HepG2 (cell line): Measurements from ENCODE around the gene KIF24. TPM values are rescaled to one million over a fixed set of nuclear protein-coding genes. Genes with fewer than 3 reads are reported as not detected.

ENCODE experiments used
- ATAD3A ChIP-seq: sonication (generic); formaldehyde crosslinking; IDR thresholded peaks from 2 replicates; pipeline ENCODE4 v1.4.0; 2020; ENCODE audit warnings: missing genetic modification reagents
- DMTF1 ChIP-seq: sonication (generic); formaldehyde crosslinking; IDR thresholded peaks from 2 replicates; pipeline ENCODE4 v1.4.0; 2020; ENCODE audit warnings: mild to moderate bottlenecking, missing genetic modification reagents
- GFI1 ChIP-seq: sonication (generic); formaldehyde crosslinking; IDR thresholded peaks from 2 replicates; pipeline ENCODE4 v1.5.0; 2020; ENCODE audit warnings: missing genetic modification reagents, mild to moderate bottlenecking, borderline replicate concordance
- HOMEZ ChIP-seq: IDR thresholded peaks from 2 replicates; pipeline ENCODE4 v1.6.1; 2016; ENCODE audit warnings: low read depth
- HOXA5 ChIP-seq: sonication (generic); formaldehyde crosslinking; IDR thresholded peaks from 2 replicates; pipeline ENCODE4 v1.4.0; 2020; ENCODE audit warnings: missing genetic modification reagents
- MTERF4 ChIP-seq: sonication (generic); formaldehyde crosslinking; IDR thresholded peaks from 2 replicates; pipeline ENCODE4 v1.8.0; 2023; ENCODE audit warnings: mild to moderate bottlenecking, missing genetic modification reagents
- MTF1 ChIP-seq: sonication (generic); formaldehyde crosslinking; IDR thresholded peaks from 2 replicates; pipeline ENCODE4 v1.5.0; 2020; ENCODE audit warnings: missing genetic modification reagents
- NFIC ChIP-seq: IDR thresholded peaks from 2 replicates; pipeline ENCODE4 v1.6.1; 2012; ENCODE audit warnings: mild to moderate bottlenecking, low read length, inconsistent platforms
- RFXANK ChIP-seq: IDR thresholded peaks from 2 replicates; pipeline ENCODE4 v1.6.1; 2016
- SOX13 ChIP-seq, 3 experiments: fragments of 450-650 bp in 1 of 3; sonication (generic) in 1 of 3; formaldehyde crosslinking in 1 of 3; IDR thresholded peaks in 2 of 3; conservative IDR thresholded peaks in 1 of 3; 2 replicates each; pipeline versions ENCODE4 v1.5.0 to v1.6.1; 2016 to 2020; ENCODE audit warnings: antibody characterized with exemption in 1 of 3, mild to moderate bottlenecking in 1 of 3, missing compliant biosample characterization in 1 of 3, missing genetic modification reagents in 1 of 3, moderate library complexity in 1 of 3
- TMF1 ChIP-seq: sonication (generic); formaldehyde crosslinking; IDR thresholded peaks from 2 replicates; pipeline ENCODE4 v1.8.1; 2022; ENCODE audit warnings: low read depth, missing genetic modification reagents
- ZBTB43 ChIP-seq: sonication (generic); formaldehyde crosslinking; conservative IDR thresholded peaks from 2 replicates; pipeline ENCODE4 v1.4.0; 2020; ENCODE audit warnings: missing genetic modification reagents
- ZFP41 ChIP-seq: sonication (generic); formaldehyde crosslinking; IDR thresholded peaks from 2 replicates; pipeline ENCODE4 v1.4.0; 2020; ENCODE audit warnings: mild to moderate bottlenecking, missing genetic modification reagents, borderline replicate concordance
- ZMAT3 ChIP-seq: sonication (generic); formaldehyde crosslinking; conservative IDR thresholded peaks from 2 replicates; pipeline ENCODE4 v1.7.0; 2021; ENCODE audit warnings: missing genetic modification reagents
- ZNF143 ChIP-seq: sonication (generic); formaldehyde crosslinking; IDR thresholded peaks from 2 replicates; pipeline ENCODE4 v1.4.0; 2020; ENCODE audit warnings: missing genetic modification reagents
- ZNF30 ChIP-seq: sonication (generic); formaldehyde crosslinking; IDR thresholded peaks from 2 replicates; pipeline ENCODE4 v1.5.0; 2020; ENCODE audit warnings: mild to moderate bottlenecking, missing genetic modification reagents
- ZNF362 ChIP-seq: sonication (generic); formaldehyde crosslinking; IDR thresholded peaks from 2 replicates; pipeline ENCODE4 v1.4.0; 2020; ENCODE audit warnings: missing genetic modification reagents, mild to moderate bottlenecking, borderline replicate concordance
- ZNF484 ChIP-seq: sonication (generic); formaldehyde crosslinking; IDR thresholded peaks from 2 replicates; pipeline ENCODE4 v1.5.1; 2020; ENCODE audit warnings: mild to moderate bottlenecking, low read depth, missing genetic modification reagents, borderline replicate concordance
- ZNF576 ChIP-seq: sonication (generic); formaldehyde crosslinking; IDR thresholded peaks from 2 replicates; pipeline ENCODE4 v1.4.0; 2020; ENCODE audit warnings: mild to moderate bottlenecking, missing genetic modification reagents
- ZNF644 ChIP-seq: IDR thresholded peaks from 2 replicates; pipeline ENCODE4 v1.6.1; 2016; ENCODE audit warnings: low read depth
- ZNF691 ChIP-seq: sonication (generic); formaldehyde crosslinking; IDR thresholded peaks from 2 replicates; pipeline ENCODE4 v1.4.0; 2020; ENCODE audit warnings: missing genetic modification reagents, low read depth, mild to moderate bottlenecking, borderline replicate concordance
- polyA plus RNA-seq, 8 experiments: library from polyadenylated mRNA; depleted of rRNA in 3 of 8; stranded (reverse) in 7 of 8; unstranded in 1 of 8; fragments of >200 nt; fragmentation: Illumina TruSeq in 4 of 8; extraction: Trizol in 4 of 8; gene quantifications; 2 replicates each; pipeline versions ENCODE4 v1.2.1 to v1.2.3, GENCODE V29; 2011 to 2016; ENCODE audit warnings: low read depth in 4 of 8, missing spikeins in 1 of 8, mixed read lengths in 1 of 8; ENCODE audit not compliant: insufficient read depth in 1 of 8
- total RNA-seq, 5 experiments: library from RNA; depleted of rRNA; stranded (reverse); fragments of >200 nt; fragmentation: Illumina TruSeq; extraction: Trizol; gene quantifications; 2 replicates each; pipeline ENCODE4 v1.2.3, GENCODE V29; 2016; ENCODE audit warnings: low read depth in 1 of 5

The KIF24 gene
- total and polyA plus RNA-seq, 2 of the 13 experiments (the other 11 are each of a cell fraction or from before 2014, with no cell fraction given) = 1.1 to 3.0 TPM

GRCh38 chr9:34375901-34376595 lies 47.0 kb upstream of the KIF24 start (continued):
- TF ChIP-seq MTERF4 (CRISPR knock-in tag) = no peak
- TF ChIP-seq ZNF143 = no peak
- TF ChIP-seq ZNF362 = no peak
- no peak for TF ChIP-seq ZMAT3
- no peak for TF ChIP-seq SOX13 (IDR thresholded peaks at IDR 0.05)
- peak in 1 of 2 experiments; percentile 28; a peak in 1 of 4 replicates for TF ChIP-seq SOX13 (CRISPR knock-in tag; conservative IDR thresholded peaks at IDR 0.05 in 1 of 2, IDR thresholded peaks at IDR 0.05 in 1 of 2)
- no peak for TF ChIP-seq ZNF644
- TF ChIP-seq ZNF484 (CRISPR knock-in tag) = no peak
- TF ChIP-seq ZNF30 (CRISPR knock-in tag) = no peak
- no peak for TF ChIP-seq ZBTB43
- no peak for TF ChIP-seq HOMEZ (CRISPR knock-in tag)
- TF ChIP-seq ZNF576 (CRISPR knock-in tag) = no peak
- peak; percentile 53; the same call in 1 of the 2 replicates for TF ChIP-seq ZNF691 (CRISPR knock-in tag)
- no peak for TF ChIP-seq RFXANK (CRISPR knock-in tag)
- TF ChIP-seq DMTF1 (CRISPR knock-in tag) = no peak
- no peak for TF ChIP-seq MTF1 (CRISPR knock-in tag)
- no peak for TF ChIP-seq NFIC
- no peak for TF ChIP-seq ZFP41 (CRISPR knock-in tag)
- TF ChIP-seq GFI1 = 0 out of 2 replicates have a peak, but pooled peaks have one; percentile 11
- TF ChIP-seq HOXA5 = no peak
- no peak for TF ChIP-seq ATAD3A
- TF ChIP-seq TMF1 (CRISPR knock-in tag) = no peak
